K562 (cell line): Measurements from ENCODE around the gene STX1A. TPM values are rescaled to one million over a fixed set of nuclear protein-coding genes. Genes with fewer than 3 reads are reported as not detected.

Experiments
- ATAC-seq: fragments of 200-7000 bp; cut with Tn5 transposase; 3 replicates; pipeline ENCODE4 v1.9.1; 2020; ENCODE audit warnings: moderate library complexity
- BruUV-seq: library from RNA; stranded (reverse); fragments of 400-500 nt; replicated peaks from 2 replicates; lab custom pipeline; 2021; lab: Mats Ljungman, UMichigan
- CTCF ChIA-PET: fragments of 300-600 bp; formaldehyde crosslinking; extraction: SDS; loops from one replicate; lab custom pipeline; 2021; ENCODE audit warnings: low intra/inter-chr PET ratio; lab: Yijun Ruan, JAX
- POLR2A ChIA-PET: fragments of 300-600, 350-650 bp; sonication (Branson Sonifier 250); formaldehyde crosslinking; extraction: SDS; loops from one replicate; lab custom pipeline; 2021; ENCODE audit warnings: antibody characterized with exemption, inconsistent platforms; lab: Yijun Ruan, JAX
- DNase-seq, 4 experiments: peaks; one replicate each; pipeline versions ENCODE4 v3.0.0 to v3.0.0-alpha.2; 2011 to 2018; ENCODE audit warnings: low spot score in 3 of 4, mixed read lengths in 3 of 4; ENCODE audit errors: extremely low read depth in 1 of 4
- FAIRE-seq: peaks from 2 replicates; lab custom pipeline; 2011; peaks lifted over from hg19 to GRCh38; lab: Jason Lieb, UNC
- H2AFZ ChIP-seq: 2 replicates; pipeline ENCODE4 v1.6.0; 2011; ENCODE audit warnings: low read depth, low read length, control low read depth, inconsistent platforms
- H3K27ac ChIP-seq: fragments of 200-600 bp; 3 replicates; pipeline ENCODE4 v1.8.0; 2011; ENCODE audit warnings: low read depth, mild to moderate bottlenecking, control low read depth, inconsistent platforms, low read length, moderate library complexity, mixed read lengths; ENCODE audit errors: extremely low read depth
- H3K27me3 ChIP-seq, 2 experiments: fragments of 300-600 bp in 1 of 2; 2 replicates in 1 of 2; 3 replicates in 1 of 2; pipeline versions ENCODE4 v1.6.0 to v1.8.0; 2011; ENCODE audit warnings: inconsistent platforms in 2 of 2, low read length in 2 of 2, mild to moderate bottlenecking in 1 of 2, mixed read lengths in 1 of 2, moderate library complexity in 1 of 2; ENCODE audit not compliant: control insufficient read depth in 2 of 2, insufficient read depth in 2 of 2
- H3K36me3 ChIP-seq: fragments of 300-600 bp; 3 replicates; pipeline ENCODE4 v1.8.0; 2011; ENCODE audit warnings: mild to moderate bottlenecking, low read length, inconsistent platforms; ENCODE audit not compliant: control insufficient read depth, insufficient read depth
- H3K4me1 ChIP-seq, 2 experiments: fragments of 200-600 bp in 1 of 2; replicated peaks in 1 of 2; 2 replicates in 1 of 2; 3 replicates in 1 of 2; pipeline versions ENCODE4 v1.5.1 to v1.8.0; 2011; ENCODE audit warnings: inconsistent platforms in 2 of 2, low read length in 2 of 2, mild to moderate bottlenecking in 1 of 2, mixed read lengths in 1 of 2, moderate library complexity in 1 of 2; ENCODE audit not compliant: control insufficient read depth in 2 of 2, insufficient read depth in 2 of 2
- H3K4me2 ChIP-seq: 2 replicates; pipeline ENCODE4 v1.6.1; 2011; ENCODE audit warnings: low read length, control low read depth, inconsistent platforms, mixed read lengths; ENCODE audit not compliant: insufficient read depth
- H3K4me3 ChIP-seq: fragments of 200-600 bp; sonication (generic), shearing (Covaris generic); 2 replicates; pipeline ENCODE4 v1.5.1; 2016; ENCODE audit warnings: control low read depth, inconsistent platforms
- H3K79me2 ChIP-seq: fragments of 200-600 bp; 3 replicates; pipeline ENCODE4 v1.8.0; 2011; ENCODE audit warnings: low read length, inconsistent platforms; ENCODE audit not compliant: control insufficient read depth, insufficient read depth
- H3K9ac ChIP-seq, 2 experiments: 2 replicates each; pipeline versions ENCODE4 v1.6.0 to v1.6.1; 2011; ENCODE audit warnings: low read depth in 2 of 2, low read length in 2 of 2, control low read depth in 1 of 2, inconsistent platforms in 1 of 2, mild to moderate bottlenecking in 1 of 2, mixed read lengths in 1 of 2; ENCODE audit not compliant: insufficient read depth in 1 of 2
- H3K9me1 ChIP-seq: one replicate; pipeline ENCODE4 v1.6.0; 2011; ENCODE audit warnings: inconsistent platforms, mild to moderate bottlenecking, low read length, moderate library complexity; ENCODE audit not compliant: control insufficient read depth, insufficient read depth
- H3K9me3 ChIP-seq: replicated peaks from 2 replicates; pipeline ENCODE4 v1.5.1; 2011; ENCODE audit warnings: low read depth, low read length, inconsistent platforms; ENCODE audit not compliant: control insufficient read depth, insufficient read depth
- H4K20me1 ChIP-seq: replicated peaks from 2 replicates; pipeline ENCODE4 v1.6.1; 2011; ENCODE audit warnings: low read length, inconsistent platforms, mixed read lengths; ENCODE audit not compliant: control insufficient read depth, insufficient read depth
- CBFB ChIP-seq: sonication (generic); formaldehyde crosslinking; IDR thresholded peaks from 2 replicates; pipeline ENCODE4 v1.4.0; 2020; ENCODE audit warnings: mild to moderate bottlenecking, missing genetic modification reagents
- CC2D1A ChIP-seq: fragments of 450-650 bp; IDR thresholded peaks from 2 replicates; pipeline ENCODE4 v1.6.1; 2017; ENCODE audit warnings: mild to moderate bottlenecking
- FIP1L1 ChIP-seq: fragments of 200-400 bp; formaldehyde crosslinking; IDR thresholded peaks from 2 replicates; pipeline ENCODE4 v1.6.1; 2018; ENCODE audit warnings: mild to moderate bottlenecking, low read depth, low read length; ENCODE audit not compliant: poor library complexity, severe bottlenecking
- GABPA ChIP-seq: fragments of 200-800 bp; sonication (Bioruptor generic); conservative IDR thresholded peaks from 2 replicates; pipeline ENCODE4 v1.6.1; 2016; ENCODE audit warnings: low read depth, missing genetic modification characterization, missing compliant biosample characterization
- HDAC1 ChIP-seq, 2 experiments: fragments of 450-650 bp; IDR thresholded peaks; 2 replicates each; pipeline ENCODE4 v1.6.1; 2016 to 2017; ENCODE audit warnings: inconsistent platforms in 1 of 2, mild to moderate bottlenecking in 1 of 2, moderate library complexity in 1 of 2
- KHSRP ChIP-seq: fragments of 450-650 bp; IDR thresholded peaks from 2 replicates; pipeline ENCODE4 v1.6.1; 2017
- MNT ChIP-seq, 2 experiments: fragments of 450-650 bp; conservative IDR thresholded peaks; 2 replicates each; pipeline ENCODE4 v1.6.1; 2017; ENCODE audit warnings: mild to moderate bottlenecking in 2 of 2, moderate library complexity in 2 of 2
- NFIC ChIP-seq: fragments of 450-650 bp; IDR thresholded peaks from 2 replicates; pipeline ENCODE4 v1.6.1; 2017; ENCODE audit warnings: mild to moderate bottlenecking, inconsistent platforms
- NFRKB ChIP-seq: fragments of 450-650 bp; IDR thresholded peaks from 2 replicates; pipeline ENCODE4 v1.6.1; 2016; ENCODE audit warnings: low read depth
- NFYB ChIP-seq: IDR thresholded peaks from 2 replicates; pipeline ENCODE4 v1.6.1; 2011; ENCODE audit warnings: mild to moderate bottlenecking, moderate library complexity; ENCODE audit not compliant: insufficient read length; ENCODE audit errors: extremely low read depth
- NONO ChIP-seq, 2 experiments: fragments of 200-400 bp in 1 of 2; fragments of 450-650 bp in 1 of 2; formaldehyde crosslinking in 1 of 2; IDR thresholded peaks; 2 replicates each; pipeline ENCODE4 v1.6.1; 2017; ENCODE audit warnings: low read depth in 2 of 2, mild to moderate bottlenecking in 2 of 2, moderate library complexity in 2 of 2, low read length in 1 of 2
- POLR2A ChIP-seq: fragments of 450-650 bp; conservative IDR thresholded peaks from 2 replicates; pipeline ENCODE4 v1.6.1; 2016
- SAP30 ChIP-seq: fragments of 200-600 bp; sonication (generic); IDR thresholded peaks from 2 replicates; pipeline ENCODE4 v1.6.1; 2012; ENCODE audit warnings: borderline replicate concordance, low read depth, mild to moderate bottlenecking, moderate library complexity, low read length, control low read depth, inconsistent platforms; ENCODE audit not compliant: insufficient read depth, poor library complexity, severe bottlenecking
- TAF7 ChIP-seq: fragments of 450-650 bp; IDR thresholded peaks from 2 replicates; pipeline ENCODE4 v1.6.1; 2016; ENCODE audit warnings: missing genetic modification characterization, missing compliant biosample characterization
- TEAD1 ChIP-seq, 2 experiments: fragments of 450-650 bp in 1 of 2; sonication (generic) in 1 of 2; formaldehyde crosslinking; IDR thresholded peaks; 2 replicates each; pipeline versions ENCODE4 v1.4.0 to v1.8.0; 2020 to 2022; ENCODE audit warnings: mild to moderate bottlenecking in 2 of 2, missing genetic modification reagents in 1 of 2
- ZFP1 ChIP-seq: fragments of 450-650 bp; formaldehyde crosslinking; IDR thresholded peaks from 2 replicates; pipeline ENCODE4 v1.4.0; 2020; ENCODE audit warnings: mild to moderate bottlenecking, mixed read lengths
- ZNF174 ChIP-seq: fragments of 250-450 bp; sonication (Bioruptor Pico); IDR thresholded peaks from 2 replicates; pipeline ENCODE4 v1.4.0; 2020; ENCODE audit warnings: mild to moderate bottlenecking
- WGBS: fragments of 100-300 bp; shearing (Covaris generic); methylation state at CpG from one replicate; pipeline ENCODE4 v1.1.6; 2016; ENCODE audit warnings: low coverage, mixed read lengths; ENCODE audit not compliant: insufficient coverage; ENCODE audit errors: missing lambda C conversion rate; 5-methylcytosine and 5-hydroxymethylcytosine counted together
- in situ Hi-C: fragments of 300-500 bp; cut with MboI; formaldehyde crosslinking; loops from 4 replicates; pipeline ENCODE4 v1.15.0; 2018; ENCODE audit warnings: inconsistent platforms, mixed read lengths
- intact Hi-C: fragments of 100-400 bp; cut with micrococcal nuclease; formaldehyde crosslinking; loops from 2 replicates; pipeline ENCODE4 v1.14.2; 2022
- polyA plus RNA-seq, 8 experiments: library from polyadenylated mRNA; depleted of rRNA in 4 of 8; stranded (reverse) in 5 of 8; unstranded in 3 of 8; fragments of >200 nt; fragmentation: Nextera tagmentation in 2 of 8; fragmentation: Illumina TruSeq in 1 of 8; extraction: Ambion mirVana in 2 of 8; extraction: Trizol in 1 of 8; gene quantifications; 2 replicates each; pipeline versions ENCODE4 v1.2.1 to v1.2.3, GENCODE V29; 2011 to 2014; ENCODE audit warnings: inconsistent platforms in 1 of 8, missing spikeins in 1 of 8
- total RNA-seq, 7 experiments: library from RNA; depleted of rRNA in 6 of 7; stranded (reverse); fragments of >200 nt in 6 of 7; fragmentation: Illumina TruSeq in 2 of 7; extraction: Trizol in 2 of 7; gene quantifications; 2 replicates each; pipeline versions ENCODE4 v1.2.1 to v1.2.3, GENCODE V29; 2011 to 2021; ENCODE audit warnings: low replicate concordance in 1 of 7
- TF ChIP-seq, protein P1 (sequence below), 2 experiments: IDR thresholded peaks; 2 replicates each; pipeline ENCODE4 v1.6.1; 2012; ENCODE audit warnings: improper control_type of control experiment in 2 of 2, low read depth in 2 of 2, low read length in 2 of 2, borderline replicate concordance in 1 of 2

The STX1A gene
- total and polyA plus RNA-seq, 9 of the 15 experiments (the other 6 are each of a cell fraction or from before 2014, with no cell fraction given), result 0.04 to 15.1 (median 6.3) TPM

GRCh38 chr7:73683056-73683787 lies 36.2 kb downstream of the STX1A start, which contains the start of the genes BUD23 and DNAJC30:
BUD23 (plus strand) TSS chr7:73683597; CDS start chr7:73683626, 29 bp downstream.
DNAJC30 (minus strand) TSS chr7:73683453; CDS start chr7:73683423, 30 bp downstream.
- BruUV-seq, result TSS peak; percentile 49
- WGBS, result under 1% methylated on average over 67 of the region's 68 CpGs
- H3K27me3 ChIP-seq, result no peaks in the 10 kb centered on the region
- H3K36me3 ChIP-seq, result peaks cover 60% of the 10 kb centered on the region
- in situ Hi-C loops (no loop called here), intact Hi-C loops (loop anchor here (5.0 kb wide), 1 partner anchor 34 kb away; the partner anchor contains the start of gene STX1A)
- H3K27ac ChIP-seq, result peak within 1 kb of the TSS; percentile 90
- peak within 1 kb of the TSS; percentile 94 for H3K4me2 ChIP-seq
- H3K4me3 ChIP-seq, result peak within 1 kb of the TSS; percentile 99
- peak within 1 kb of the TSS; percentile 98 for H2AFZ ChIP-seq
- H3K9me3 ChIP-seq, result no peaks in the 10 kb centered on the region
- DNase-seq, result peak; percentile 98 to 99 (median 99)
- peak; percentile 91 for FAIRE-seq
- peak within 1 kb of the TSS; percentile 93 to 100 for H3K9ac ChIP-seq
- H4K20me1 ChIP-seq, result 0 out of 2 replicates have a peak, but pooled peaks cover 7% of the 10 kb centered on the region
- no peaks in the 10 kb centered on the region for H3K9me1 ChIP-seq
- ChIA-PET POLR2A (interaction anchor here (0.9 to 1.4 kb wide), 5 partner anchors 8 to 23 kb away, joined by 3 to 8 read pairs (median 5); no protein-coding TSS in a partner anchor), CTCF (no interaction called here)
- H3K4me1 ChIP-seq, result peaks cover 35 to 45% of the 10 kb centered on the region in 2 experiments; a peak in 4 of 5 replicates
- H3K79me2 ChIP-seq, result peaks cover 86% of the 10 kb centered on the region
- ATAC-seq, result peak; percentile 94
- TF ChIP-seq NFYB, result peak; percentile 91
- peak; percentile 68 for TF ChIP-seq SAP30
- peak; percentile 45; the same call in 1 of the 2 replicates for TF ChIP-seq GABPA (tag)
- TF ChIP-seq NONO (IDR thresholded peaks at IDR 0.05; ENCODE audit: low read depth in 2 of 2, low read length in 1 of 2), result peak in 1 of 2 experiments; percentile 94; a peak in 2 of 4 replicates
- peak; percentile 92 for TF ChIP-seq NFRKB
- TF ChIP-seq TEAD1 (CRISPR knock-in tag; IDR thresholded peaks at IDR 0.05), result 0 out of 4 replicates have a peak, but pooled peaks have one; percentile 3 to 24
- peak; percentile 14; the same call in 1 of the 2 replicates for TF ChIP-seq CBFB
- peak in 1 of 2 experiments; percentile 93; a peak in 2 of 4 replicates for TF ChIP-seq HDAC1 (IDR thresholded peaks at IDR 0.05)
- no peak for TF ChIP-seq CC2D1A
- peak; percentile 97 for TF ChIP-seq POLR2A
- 0 out of 2 replicates have a peak, but pooled peaks have one; percentile 19 for TF ChIP-seq ZNF174 (CRISPR knock-in tag)
- peak; percentile 68 for TF ChIP-seq FIP1L1
- TF ChIP-seq NFIC, result peak; percentile 48; the same call in 1 of the 2 replicates
- TF ChIP-seq ZFP1 (CRISPR knock-in tag), result 0 out of 2 replicates have a peak, but pooled peaks have one; percentile 15
- TF ChIP-seq MNT (conservative IDR thresholded peaks at IDR 0.05), result peak; percentile 96 to 98
- peak; percentile 34 for TF ChIP-seq TAF7 (tag)
- TF ChIP-seq, protein P1, sequence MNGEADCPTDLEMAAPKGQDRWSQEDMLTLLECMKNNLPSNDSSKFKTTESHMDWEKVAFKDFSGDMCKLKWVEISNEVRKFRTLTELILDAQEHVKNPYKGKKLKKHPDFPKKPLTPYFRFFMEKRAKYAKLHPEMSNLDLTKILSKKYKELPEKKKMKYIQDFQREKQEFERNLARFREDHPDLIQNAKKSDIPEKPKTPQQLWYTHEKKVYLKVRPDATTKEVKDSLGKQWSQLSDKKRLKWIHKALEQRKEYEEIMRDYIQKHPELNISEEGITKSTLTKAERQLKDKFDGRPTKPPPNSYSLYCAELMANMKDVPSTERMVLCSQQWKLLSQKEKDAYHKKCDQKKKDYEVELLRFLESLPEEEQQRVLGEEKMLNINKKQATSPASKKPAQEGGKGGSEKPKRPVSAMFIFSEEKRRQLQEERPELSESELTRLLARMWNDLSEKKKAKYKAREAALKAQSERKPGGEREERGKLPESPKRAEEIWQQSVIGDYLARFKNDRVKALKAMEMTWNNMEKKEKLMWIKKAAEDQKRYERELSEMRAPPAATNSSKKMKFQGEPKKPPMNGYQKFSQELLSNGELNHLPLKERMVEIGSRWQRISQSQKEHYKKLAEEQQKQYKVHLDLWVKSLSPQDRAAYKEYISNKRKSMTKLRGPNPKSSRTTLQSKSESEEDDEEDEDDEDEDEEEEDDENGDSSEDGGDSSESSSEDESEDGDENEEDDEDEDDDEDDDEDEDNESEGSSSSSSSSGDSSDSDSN (IDR thresholded peaks at IDR 0.05; ENCODE audit: borderline replicate concordance in 1 of 2, low read depth in 2 of 2, low read length in 2 of 2), result 0 out of 4 replicates have a peak, but pooled peaks of 1 of the 2 experiments have one; percentile 16
- peak; percentile 79 for TF ChIP-seq KHSRP
